CD4-positive, alpha-beta T cell (primary cell): ENCODE measurements around the gene HDDC3. TPM values are rescaled to one million over a fixed set of nuclear protein-coding genes. Genes with fewer than 3 reads are reported as not detected.

Experiments used
- ATAC-seq: fragments of 200-7000 bp; cut with Tn5 transposase; one replicate; pipeline ENCODE4 v1.10.0; 2022; ENCODE audit warnings: mild to moderate bottlenecking; ENCODE audit not compliant: poor library complexity
- CTCF ChIA-PET: fragments of 350-600 bp; sonication (Branson Sonifier 250); formaldehyde crosslinking; loops from one replicate; lab custom pipeline; 2021; ENCODE audit warnings: antibody characterized with exemption, inconsistent platforms; lab: Charles Lee
- POLR2A ChIA-PET: fragments of 350-600 bp; sonication (Branson Sonifier 250); formaldehyde crosslinking; loops from one replicate; lab custom pipeline; 2021; ENCODE audit warnings: antibody characterized with exemption, inconsistent platforms; lab: Charles Lee
- DNase-seq, 14 experiments: peaks; one replicate each; pipeline ENCODE4 v3.0.0-alpha.2; 2013 to 2020; ENCODE audit warnings: mixed read lengths in 2 of 14
- H3K27ac ChIP-seq, 2 donors: one replicate each; pipeline versions ENCODE4 v1.5.1 to v1.7.0; 2013; ENCODE audit warnings: low read length in 2 of 2, low read depth in 1 of 2, mild to moderate bottlenecking in 1 of 2
- H3K27me3 ChIP-seq, 2 experiments: 1 replicate in 1 of 2; 2 replicates in 1 of 2; pipeline versions ENCODE4 v1.6.1 to v1.7.0; 2013; ENCODE audit warnings: low read length in 2 of 2, control low read depth in 1 of 2, mild to moderate bottlenecking in 1 of 2, moderate library complexity in 1 of 2; ENCODE audit not compliant: insufficient read depth in 2 of 2, control insufficient read depth in 1 of 2
- H3K36me3 ChIP-seq: one replicate; pipeline ENCODE4 v1.6.1; 2013; ENCODE audit warnings: low read length, control low read depth; ENCODE audit not compliant: insufficient read depth
- H3K4me1 ChIP-seq: one replicate; pipeline ENCODE4 v1.6.1; 2013; ENCODE audit warnings: low read length, control low read depth; ENCODE audit not compliant: insufficient read depth
- H3K4me3 ChIP-seq: one replicate; pipeline ENCODE4 v1.5.1; 2013; ENCODE audit warnings: mild to moderate bottlenecking, low read length, moderate library complexity
- H3K9me3 ChIP-seq, 2 experiments: 1 replicate in 1 of 2; 2 replicates in 1 of 2; pipeline versions ENCODE4 v1.6.1 to v1.7.0; 2013; ENCODE audit warnings: low read length in 2 of 2, mild to moderate bottlenecking in 2 of 2, control low read depth in 1 of 2, moderate library complexity in 1 of 2; ENCODE audit not compliant: control insufficient read depth in 1 of 2, insufficient read depth in 1 of 2
- H3K27ac Mint-ChIP-seq: one replicate; pipeline ENCODE4 v1.8.0; 2020; ENCODE audit warnings: mixed read lengths
- H3K27me3 Mint-ChIP-seq: one replicate; pipeline ENCODE4 v1.8.0; 2021; ENCODE audit warnings: mixed read lengths
- H3K36me3 Mint-ChIP-seq: one replicate; pipeline ENCODE4 v1.8.0; 2021; ENCODE audit warnings: low read depth, mixed read lengths
- H3K4me1 Mint-ChIP-seq: one replicate; pipeline ENCODE4 v1.8.0; 2021; ENCODE audit warnings: low read depth, mixed read lengths
- H3K4me3 Mint-ChIP-seq: one replicate; pipeline ENCODE4 v1.8.0; 2020; ENCODE audit warnings: mild to moderate bottlenecking, mixed read lengths
- H3K9me3 Mint-ChIP-seq: one replicate; pipeline ENCODE4 v1.8.0; 2020; ENCODE audit warnings: mixed read lengths
- intact Hi-C, 2 experiments: fragments of 100-400 bp; cut with DNase I in 1 of 2; cut with micrococcal nuclease in 1 of 2; formaldehyde crosslinking; loops; one replicate each; pipeline versions ENCODE4 v1.15.1 to v1.9.0; 2023 to 2025; cut with DNase I, micrococcal nuclease
- total RNA-seq, 174 experiments: library from RNA in 2 of 174; stranded (reverse) in 2 of 174; gene quantifications; one replicate each; pipeline ENCODE4 v1.2.3 and lab custom pipeline; 2021 to 2026
- TF ChIP-seq, protein P1 (sequence below): fragments of 200-600 bp; IDR thresholded peaks from one replicate; pipeline ENCODE4 v1.8.0; 2022; ENCODE audit warnings: antibody characterized with exemption, mild to moderate bottlenecking

Gene HDDC3
- total RNA-seq, 2 experiments from 2014 or later = 9.9 to 10.8 TPM

DNA sequence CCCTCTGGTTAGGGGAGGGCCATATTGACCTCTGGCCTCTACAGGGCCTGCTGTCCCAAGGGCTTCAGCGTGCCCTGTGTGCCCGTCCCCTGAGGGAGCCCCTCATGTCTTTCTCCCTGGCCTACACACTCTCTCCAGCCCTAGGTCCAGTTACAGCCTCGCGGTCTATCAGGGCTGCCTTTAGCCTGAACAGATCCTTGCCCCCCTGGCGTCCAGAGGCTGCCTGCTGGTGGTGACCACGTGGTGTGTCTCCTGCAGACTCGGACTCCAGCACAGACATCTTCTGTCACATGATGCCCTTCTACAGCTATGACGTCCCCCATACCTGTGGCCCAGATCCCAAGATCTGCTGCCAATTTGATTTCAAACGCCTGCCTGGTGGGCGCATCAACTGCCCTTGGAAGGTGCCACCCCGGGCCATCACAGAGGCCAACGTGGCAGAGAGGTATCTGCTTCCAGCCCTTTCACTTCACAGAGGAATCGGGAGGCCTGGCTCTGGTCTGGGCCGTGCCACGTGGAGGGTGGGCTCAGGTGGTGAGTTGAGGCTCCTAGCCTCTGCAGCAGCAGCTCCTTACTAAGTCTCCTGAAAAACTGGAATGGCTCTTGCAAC lies 25.2 kb downstream of the HDDC3 start:
- Mint-ChIP-seq H3K4me1 (peaks cover 23% of the 10 kb centered on the region), H3K4me3 (no peak overlapping the region), H3K36me3 (peaks cover 67% of the 10 kb centered on the region), H3K9me3 (no peaks in the 10 kb centered on the region), H3K27ac (no peak overlapping the region), H3K27me3 (no peaks in the 10 kb centered on the region)
- H3K36me3 ChIP-seq = peaks cover 69% of the 10 kb centered on the region
- ATAC-seq (no peak), DNase-seq (no peak)
- ChIA-PET CTCF (no interaction called here), POLR2A (interaction anchor here (7.9 kb wide), 1 partner anchor 25 kb away, joined by 232 read pairs; the partner anchor contains the start of genes HDDC3 and UNC45A)
- intact Hi-C loops = no loop called here
- TF ChIP-seq, protein P1, sequence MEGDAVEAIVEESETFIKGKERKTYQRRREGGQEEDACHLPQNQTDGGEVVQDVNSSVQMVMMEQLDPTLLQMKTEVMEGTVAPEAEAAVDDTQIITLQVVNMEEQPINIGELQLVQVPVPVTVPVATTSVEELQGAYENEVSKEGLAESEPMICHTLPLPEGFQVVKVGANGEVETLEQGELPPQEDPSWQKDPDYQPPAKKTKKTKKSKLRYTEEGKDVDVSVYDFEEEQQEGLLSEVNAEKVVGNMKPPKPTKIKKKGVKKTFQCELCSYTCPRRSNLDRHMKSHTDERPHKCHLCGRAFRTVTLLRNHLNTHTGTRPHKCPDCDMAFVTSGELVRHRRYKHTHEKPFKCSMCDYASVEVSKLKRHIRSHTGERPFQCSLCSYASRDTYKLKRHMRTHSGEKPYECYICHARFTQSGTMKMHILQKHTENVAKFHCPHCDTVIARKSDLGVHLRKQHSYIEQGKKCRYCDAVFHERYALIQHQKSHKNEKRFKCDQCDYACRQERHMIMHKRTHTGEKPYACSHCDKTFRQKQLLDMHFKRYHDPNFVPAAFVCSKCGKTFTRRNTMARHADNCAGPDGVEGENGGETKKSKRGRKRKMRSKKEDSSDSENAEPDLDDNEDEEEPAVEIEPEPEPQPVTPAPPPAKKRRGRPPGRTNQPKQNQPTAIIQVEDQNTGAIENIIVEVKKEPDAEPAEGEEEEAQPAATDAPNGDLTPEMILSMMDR = no peak
- no peaks in the 10 kb centered on the region for H3K27me3 ChIP-seq
- H3K4me3 ChIP-seq = no peak overlapping the region
- H3K4me1 ChIP-seq = peaks cover 13% of the 10 kb centered on the region
- H3K27ac ChIP-seq = no peak overlapping the region
- no peaks in the 10 kb centered on the region for H3K9me3 ChIP-seq

DNA sequence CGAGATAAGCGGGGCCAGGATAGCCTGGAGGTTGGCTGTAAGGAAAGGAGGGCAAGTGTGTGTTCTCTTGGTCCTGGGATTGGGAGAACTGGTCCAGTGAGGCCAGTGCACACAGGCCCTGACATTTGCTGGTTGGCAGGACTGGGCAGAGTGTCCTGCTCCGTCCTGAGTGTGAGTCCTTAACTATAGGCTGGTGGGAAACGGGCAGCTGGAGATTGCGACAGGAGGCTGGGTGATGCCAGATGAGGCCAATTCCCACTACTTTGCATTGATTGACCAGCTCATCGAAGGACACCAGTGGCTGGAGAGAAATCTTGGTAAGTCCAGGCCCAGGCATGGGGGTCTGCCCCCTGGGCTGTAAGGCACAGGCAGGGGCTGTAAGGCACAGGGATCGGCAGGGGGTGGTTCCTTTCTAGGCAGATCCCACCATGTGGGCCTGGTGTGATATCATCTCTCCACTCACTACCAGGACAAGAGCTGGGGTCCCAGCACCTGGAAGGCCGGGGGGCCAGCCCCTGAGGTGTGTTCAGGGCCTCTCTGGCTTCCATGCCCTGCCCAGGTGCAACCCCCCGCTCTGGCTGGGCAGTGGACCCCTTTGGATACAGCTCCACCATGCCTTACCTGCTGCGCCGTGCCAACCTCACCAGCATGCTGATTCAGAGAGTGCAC lies 26.0 kb downstream of the HDDC3 start:
- no peak overlapping the region for H3K4me3 Mint-ChIP-seq
- intact Hi-C loops = no loop called here
- Histone ChIP-seq H3K27ac (no peak overlapping the region), H3K4me1 (peaks cover 19% of the 10 kb centered on the region), H3K9me3 (no peaks in the 10 kb centered on the region), H3K27me3 (no peaks in the 10 kb centered on the region), H3K4me3 (no peak overlapping the region), H3K36me3 (peaks cover 61% of the 10 kb centered on the region)
- peaks cover 31% of the 10 kb centered on the region for H3K4me1 Mint-ChIP-seq
- CTCF ChIA-PET = interaction anchor here (6.2 kb wide), 1 partner anchor 27 kb away, joined by 88 read pairs; the partner anchor contains the start of genes HDDC3 and UNC45A
- POLR2A ChIA-PET = interaction anchor here (1.0 to 7.9 kb wide), 2 partner anchors 26 to 48 kb away, joined by 3 to 232 read pairs; partner anchors contain the start of genes HDDC3, RCCD1 and UNC45A
- H3K27me3 Mint-ChIP-seq = no peaks in the 10 kb centered on the region
- H3K9me3 Mint-ChIP-seq = no peaks in the 10 kb centered on the region
- H3K27ac Mint-ChIP-seq = no peak overlapping the region
- DNase-seq (no peak), ATAC-seq (no peak)
- TF ChIP-seq, protein P1 = no peak
- peaks cover 59% of the 10 kb centered on the region for H3K36me3 Mint-ChIP-seq

GRCh38 chr15:90905306-90906180 lies 26.8 kb downstream of the HDDC3 start:
- Histone ChIP-seq H3K9me3 (no peaks in the 10 kb centered on the region), H3K4me1 (peaks cover 19% of the 10 kb centered on the region), H3K27ac (no peak overlapping the region), H3K36me3 (peaks cover 53% of the 10 kb centered on the region), H3K27me3 (no peaks in the 10 kb centered on the region), H3K4me3 (no peak overlapping the region)
- DNase-seq = no peak
- no peaks in the 10 kb centered on the region for H3K27me3 Mint-ChIP-seq
- no peak for ATAC-seq
- peaks cover 58% of the 10 kb centered on the region for H3K36me3 Mint-ChIP-seq
- intact Hi-C loops = no loop called here
- H3K4me3 Mint-ChIP-seq = peak overlapping the region; percentile 74
- H3K9me3 Mint-ChIP-seq = no peaks in the 10 kb centered on the region
- H3K4me1 Mint-ChIP-seq = peaks cover 34% of the 10 kb centered on the region
- ChIA-PET POLR2A (interaction anchor here (1.0 to 7.9 kb wide), 2 partner anchors 27 to 49 kb away, joined by 3 to 232 read pairs; partner anchors contain the start of genes HDDC3, RCCD1 and UNC45A), CTCF (interaction anchor here (6.2 kb wide), 1 partner anchor 27 kb away, joined by 88 read pairs; the partner anchor contains the start of genes HDDC3 and UNC45A)
- TF ChIP-seq, protein P1 = no peak
- H3K27ac Mint-ChIP-seq = no peak overlapping the region
